PC-3 (cell line): Measurements from ENCODE around the gene TRDMT1. TPM values are rescaled to one million over a fixed set of nuclear protein-coding genes. Genes with fewer than 3 reads are reported as not detected.

ENCODE experiments used
- ATAC-seq: fragments of 200-7000 bp; cut with Tn5 transposase; 2 replicates; pipeline ENCODE4 v1.9.1; 2020; ENCODE audit warnings: mild to moderate bottlenecking, moderate library complexity
- BruUV-seq: library from RNA; stranded (reverse); fragments of 400-500 nt; replicated peaks from 2 replicates; lab custom pipeline; 2021; lab: Mats Ljungman, UMichigan
- CTCF ChIA-PET: fragments of 300-600 bp; sonication (Branson Sonifier 250); formaldehyde crosslinking; loops from one replicate; lab custom pipeline; 2022; ENCODE audit warnings: antibody characterized with exemption; lab: Charles Lee
- POLR2A ChIA-PET: fragments of 300-600 bp; sonication (Branson Sonifier 250); formaldehyde crosslinking; loops from one replicate; lab custom pipeline; 2022; ENCODE audit warnings: antibody characterized with exemption; ENCODE audit not compliant: unreplicated experiment; lab: Charles Lee
- DNase-seq: peaks from one replicate; pipeline ENCODE4 v3.0.0-alpha.2; 2015
- H2AFZ ChIP-seq: fragments of 300-600 bp; sonication (generic); 2 replicates; pipeline ENCODE4 v1.6.0; 2016; ENCODE audit warnings: antibody characterized with exemption, low read length
- H3F3A ChIP-seq: fragments of 300-600 bp; sonication (generic); one replicate; pipeline ENCODE4 v1.6.0; 2017; ENCODE audit warnings: antibody characterized with exemption, low read length, control low read depth, mild to moderate bottlenecking; ENCODE audit not compliant: unreplicated experiment
- H3K27ac ChIP-seq: fragments of 300-600 bp; sonication (generic); 2 replicates; pipeline ENCODE4 v1.5.1; 2016; ENCODE audit warnings: mild to moderate bottlenecking, low read length
- H3K27me3 ChIP-seq: fragments of 300-600 bp; sonication (generic); 2 replicates; pipeline ENCODE4 v1.6.1; 2016; ENCODE audit warnings: low read length, mixed read lengths
- H3K36me3 ChIP-seq: fragments of 300-600 bp; sonication (generic); 2 replicates; pipeline ENCODE4 v1.6.1; 2016; ENCODE audit warnings: low read depth, mixed run types, low read length, mixed read lengths
- H3K4me1 ChIP-seq: fragments of 300-600 bp; sonication (generic); 2 replicates; pipeline ENCODE4 v1.5.1; 2016; ENCODE audit warnings: low read length; ENCODE audit not compliant: insufficient read depth
- H3K4me2 ChIP-seq: fragments of 300-600 bp; sonication (generic); 2 replicates; pipeline ENCODE4 v1.6.0; 2016; ENCODE audit warnings: low read length
- H3K4me3 ChIP-seq: fragments of 300-600 bp; sonication (generic); 2 replicates; pipeline ENCODE4 v1.5.1; 2016; ENCODE audit warnings: mild to moderate bottlenecking, low read length, mixed read lengths
- H3K79me2 ChIP-seq: fragments of 300-600 bp; sonication (generic); 2 replicates; pipeline ENCODE4 v1.6.1; 2017; ENCODE audit warnings: low read length, mixed read lengths
- H3K9ac ChIP-seq: fragments of 300-600 bp; sonication (generic); 2 replicates; pipeline ENCODE4 v1.6.0; 2016; ENCODE audit warnings: mild to moderate bottlenecking, low read length
- H3K9me2 ChIP-seq: fragments of 300-600 bp; sonication (generic); replicated peaks from 2 replicates; pipeline ENCODE4 v1.6.1; 2016; ENCODE audit warnings: mixed run types, low read length, mixed read lengths
- H3K9me3 ChIP-seq: fragments of 300-600 bp; sonication (generic); 2 replicates; pipeline ENCODE4 v1.6.1; 2016; ENCODE audit warnings: low read length, mixed read lengths
- H4K20me1 ChIP-seq: fragments of 300-600 bp; sonication (generic); 2 replicates; pipeline ENCODE4 v1.6.1; 2016; ENCODE audit warnings: low read length, mixed read lengths
- EZH2 ChIP-seq: fragments of 300-600 bp; sonication (generic); IDR thresholded peaks from one replicate; pipeline ENCODE4 v1.6.1; 2017; ENCODE audit warnings: antibody characterized with exemption, mild to moderate bottlenecking, low read length; ENCODE audit not compliant: unreplicated experiment
- EZH2phosphoT487 ChIP-seq: fragments of 300-600 bp; sonication (generic); IDR thresholded peaks from 2 replicates; pipeline ENCODE4 v1.6.1; 2018; ENCODE audit warnings: mild to moderate bottlenecking, antibody characterized with exemption, low read length, borderline replicate concordance
- intact Hi-C: fragments of 100-400 bp; cut with micrococcal nuclease; formaldehyde crosslinking; loops from 2 replicates; pipeline ENCODE4 v1.9.0; 2023
- total RNA-seq: library from RNA; depleted of rRNA; stranded (reverse); fragments of >200 nt; gene quantifications from 2 replicates; pipeline ENCODE4 v1.2.3, GENCODE V29; 2014
- TF ChIP-seq, protein P1 (sequence below): fragments of 300-600 bp; sonication (generic); conservative IDR thresholded peaks from 2 replicates; pipeline ENCODE4 v1.5.1; 2017; ENCODE audit warnings: antibody characterized with exemption, low read depth, mild to moderate bottlenecking, low read length

TRDMT1 gene
- total RNA-seq, 1 experiment from 2014 or later, result 2.0 TPM

DNA sequence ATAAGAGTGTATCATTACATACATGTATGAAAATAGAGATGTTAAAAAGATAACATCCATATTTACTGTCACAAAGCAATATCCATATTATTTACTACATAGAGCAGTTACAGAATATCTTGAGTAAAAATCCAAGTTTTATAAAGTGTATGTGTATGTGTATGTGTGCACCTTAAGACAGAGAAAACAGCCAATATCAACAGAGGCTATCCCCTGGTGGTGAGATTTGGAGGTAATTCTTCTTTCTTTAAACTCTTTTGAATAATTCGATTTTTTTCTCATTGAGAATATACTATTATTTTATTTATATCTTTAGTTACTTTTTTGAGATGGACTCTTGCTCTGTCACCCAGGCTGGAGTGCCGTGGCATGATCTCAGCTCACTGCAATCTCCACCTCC lies 18.4 kb downstream of the TRDMT1 start:
- intact Hi-C loops, result no loop called here
- Histone ChIP-seq H3K4me1 (no peaks in the 10 kb centered on the region), H3K36me3 (no peaks in the 10 kb centered on the region), H3K9me2 (no peaks in the 10 kb centered on the region), H3K4me3 (no peak overlapping the region), H3K27ac (no peak overlapping the region), H2AFZ (no peak overlapping the region), H3K9me3 (no peaks in the 10 kb centered on the region), H3K79me2 (no peaks in the 10 kb centered on the region), H3K4me2 (no peak overlapping the region), H3K9ac (no peak overlapping the region), H3F3A (no peaks in the 10 kb centered on the region), H4K20me1 (no peaks in the 10 kb centered on the region), H3K27me3 (no peaks in the 10 kb centered on the region)
- no TSS peak for BruUV-seq
- DNase-seq (no peak), ATAC-seq (no peak)
- CTCF ChIA-PET, result no interaction called here
- TF ChIP-seq EZH2phosphoT487, result no peak
- no peak for TF ChIP-seq EZH2
- TF ChIP-seq, protein P1, sequence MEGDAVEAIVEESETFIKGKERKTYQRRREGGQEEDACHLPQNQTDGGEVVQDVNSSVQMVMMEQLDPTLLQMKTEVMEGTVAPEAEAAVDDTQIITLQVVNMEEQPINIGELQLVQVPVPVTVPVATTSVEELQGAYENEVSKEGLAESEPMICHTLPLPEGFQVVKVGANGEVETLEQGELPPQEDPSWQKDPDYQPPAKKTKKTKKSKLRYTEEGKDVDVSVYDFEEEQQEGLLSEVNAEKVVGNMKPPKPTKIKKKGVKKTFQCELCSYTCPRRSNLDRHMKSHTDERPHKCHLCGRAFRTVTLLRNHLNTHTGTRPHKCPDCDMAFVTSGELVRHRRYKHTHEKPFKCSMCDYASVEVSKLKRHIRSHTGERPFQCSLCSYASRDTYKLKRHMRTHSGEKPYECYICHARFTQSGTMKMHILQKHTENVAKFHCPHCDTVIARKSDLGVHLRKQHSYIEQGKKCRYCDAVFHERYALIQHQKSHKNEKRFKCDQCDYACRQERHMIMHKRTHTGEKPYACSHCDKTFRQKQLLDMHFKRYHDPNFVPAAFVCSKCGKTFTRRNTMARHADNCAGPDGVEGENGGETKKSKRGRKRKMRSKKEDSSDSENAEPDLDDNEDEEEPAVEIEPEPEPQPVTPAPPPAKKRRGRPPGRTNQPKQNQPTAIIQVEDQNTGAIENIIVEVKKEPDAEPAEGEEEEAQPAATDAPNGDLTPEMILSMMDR, result peak; percentile 21; the same call in 1 of the 2 replicates
- POLR2A ChIA-PET, result no interaction called here

DNA sequence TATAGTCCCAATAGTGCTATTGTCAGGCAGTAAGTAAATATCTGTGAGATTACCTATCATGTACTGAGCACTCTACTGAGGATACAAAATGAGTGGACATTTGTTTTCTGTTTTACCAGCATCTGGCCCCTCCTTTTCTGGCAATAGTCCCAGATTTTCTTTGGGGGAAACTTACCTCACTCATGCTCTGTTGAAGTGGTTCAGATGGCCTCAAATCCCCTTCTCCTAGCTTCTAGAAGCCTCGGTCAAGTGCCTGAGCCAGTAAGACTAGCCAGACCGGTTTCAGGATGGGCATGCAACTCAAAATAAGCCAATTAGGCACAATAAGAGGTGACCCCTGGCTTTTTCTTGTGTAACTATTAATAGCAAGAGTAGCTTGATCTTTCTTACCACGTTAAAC lies 19.7 kb downstream of the TRDMT1 start:
- H2AFZ ChIP-seq, result no peak overlapping the region
- ATAC-seq, result no peak

DNA sequence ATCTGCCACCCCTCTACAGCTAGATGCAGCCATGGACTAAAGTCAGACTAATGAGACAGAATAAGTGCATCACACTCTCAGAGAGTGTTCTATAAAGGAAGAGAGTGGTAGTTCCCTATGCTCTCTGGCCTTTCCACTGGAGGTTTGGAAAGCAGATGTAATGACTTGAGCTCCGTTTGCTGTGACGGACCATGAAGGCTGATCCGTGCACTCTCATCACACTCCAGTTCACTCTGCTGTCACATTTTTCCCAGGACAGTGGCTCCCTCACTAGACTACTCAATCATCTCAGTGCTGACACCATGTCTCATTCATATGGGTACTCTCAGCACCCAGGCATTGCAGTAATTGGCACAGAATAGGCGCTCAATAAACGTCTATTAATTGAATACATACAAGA lies 20.4 kb downstream of the TRDMT1 start:
- H3K9me3 ChIP-seq, result no peaks in the 10 kb centered on the region
- no peaks in the 10 kb centered on the region for H3K9me2 ChIP-seq
- BruUV-seq, result no TSS peak
- H3K27me3 ChIP-seq, result no peaks in the 10 kb centered on the region
- no peak overlapping the region for H3K4me2 ChIP-seq
- no peaks in the 10 kb centered on the region for H3K79me2 ChIP-seq
- no peaks in the 10 kb centered on the region for H3K4me1 ChIP-seq
- no peaks in the 10 kb centered on the region for H4K20me1 ChIP-seq
- POLR2A ChIA-PET, result no interaction called here
- DNase-seq (no peak), ATAC-seq (no peak)
- no peak overlapping the region for H3K4me3 ChIP-seq
- no peak overlapping the region for H3K27ac ChIP-seq
- CTCF ChIA-PET, result no interaction called here
- no peaks in the 10 kb centered on the region for H3F3A ChIP-seq
- H2AFZ ChIP-seq, result no peak overlapping the region
- TF ChIP-seq, protein P1, result no peak
- TF ChIP-seq EZH2 (no peak), EZH2phosphoT487 (no peak)
- H3K9ac ChIP-seq, result no peak overlapping the region
- intact Hi-C loops, result no loop called here
- no peaks in the 10 kb centered on the region for H3K36me3 ChIP-seq

More for the DNA sequence above, 19.7 kb downstream of the TRDMT1 start:
- BruUV-seq, result no TSS peak
- H3K27me3 ChIP-seq, result no peaks in the 10 kb centered on the region
- no peaks in the 10 kb centered on the region for H4K20me1 ChIP-seq
- H3K4me3 ChIP-seq, result no peak overlapping the region
- no peak overlapping the region for H3K9ac ChIP-seq
- no peaks in the 10 kb centered on the region for H3K9me3 ChIP-seq
- H3K27ac ChIP-seq, result no peak overlapping the region
- intact Hi-C loops, result no loop called here
- peak; percentile 25 for DNase-seq
- no peaks in the 10 kb centered on the region for H3K79me2 ChIP-seq
- TF ChIP-seq EZH2 (no peak), EZH2phosphoT487 (no peak)
- TF ChIP-seq, protein P1, result no peak
- H3K36me3 ChIP-seq, result no peaks in the 10 kb centered on the region
- H3K4me2 ChIP-seq, result no peak overlapping the region
- H3F3A ChIP-seq, result no peaks in the 10 kb centered on the region
- no peaks in the 10 kb centered on the region for H3K4me1 ChIP-seq
- CTCF ChIA-PET, result no interaction called here
- H3K9me2 ChIP-seq, result no peaks in the 10 kb centered on the region
- POLR2A ChIA-PET, result no interaction called here
